Neural cell (in vitro differentiated cells): Measurements from ENCODE around the gene NHSL2. TPM values are rescaled to one million over a fixed set of nuclear protein-coding genes. Genes with fewer than 3 reads are reported as not detected.

Experiments
- H2AFZ ChIP-seq: fragments of 200-600, 300-800 bp; sonication (generic), shearing (Covaris generic); 2 replicates; pipeline ENCODE4 v1.6.0; 2014; ENCODE audit warnings: low read depth, mild to moderate bottlenecking, antibody characterized with exemption, low read length, moderate library complexity
- H3F3A ChIP-seq: fragments of 200-600 bp; shearing (Covaris generic); 2 replicates; pipeline ENCODE4 v1.6.1; 2016; ENCODE audit warnings: mild to moderate bottlenecking, moderate library complexity, mixed read lengths, antibody characterized with exemption, low read length; ENCODE audit not compliant: insufficient read depth, poor library complexity, severe bottlenecking
- H3K27ac ChIP-seq: fragments of 200-600, 300-800 bp; sonication (generic), shearing (Covaris generic); 2 replicates; pipeline ENCODE4 v1.5.1; 2014; ENCODE audit warnings: mild to moderate bottlenecking, low read length, moderate library complexity
- H3K27me3 ChIP-seq: fragments of 300-800, 200-600 bp; sonication (generic), shearing (Covaris generic); 2 replicates; pipeline ENCODE4 v1.6.0; 2014; ENCODE audit warnings: mild to moderate bottlenecking, low read depth, low read length, moderate library complexity; ENCODE audit not compliant: insufficient read depth
- H3K36me3 ChIP-seq: fragments of 300-800, 200-600 bp; sonication (generic), shearing (Covaris generic); 2 replicates; pipeline ENCODE4 v1.5.1; 2014; ENCODE audit warnings: mild to moderate bottlenecking, antibody characterized with exemption, low read length, moderate library complexity; ENCODE audit not compliant: insufficient read depth
- H3K4me2 ChIP-seq: fragments of 300-800, 200-600 bp; sonication (generic), shearing (Covaris generic); 2 replicates; pipeline ENCODE4 v1.6.0; 2014; ENCODE audit warnings: mild to moderate bottlenecking, low read length
- H3K4me3 ChIP-seq: fragments of 300-800, 200-600 bp; sonication (generic), shearing (Covaris generic); 2 replicates; pipeline ENCODE4 v1.5.1; 2014; ENCODE audit warnings: mild to moderate bottlenecking, low read length, moderate library complexity
- H3K79me2 ChIP-seq: fragments of 200-600 bp; shearing (Covaris generic); replicated peaks from 2 replicates; pipeline ENCODE4 v1.6.0; 2014; ENCODE audit warnings: mild to moderate bottlenecking, low read length, moderate library complexity; ENCODE audit not compliant: insufficient read depth
- H3K9ac ChIP-seq: fragments of 300-800, 200-600 bp; sonication (generic), shearing (Covaris generic); 2 replicates; pipeline ENCODE4 v1.6.1; 2016; ENCODE audit warnings: mild to moderate bottlenecking, low read length, mixed read lengths
- H3K9me2 ChIP-seq: fragments of 200-600 bp; shearing (Covaris generic); 2 replicates; pipeline ENCODE4 v1.6.1; 2016; ENCODE audit warnings: mild to moderate bottlenecking, low read length, mixed read lengths; ENCODE audit not compliant: insufficient read depth
- H3K9me3 ChIP-seq: fragments of 200-600, 300-800 bp; sonication (generic), shearing (Covaris generic); 2 replicates; pipeline ENCODE4 v1.6.1; 2016; ENCODE audit warnings: mild to moderate bottlenecking, mixed run types, low read length, moderate library complexity, mixed read lengths
- H4K20me1 ChIP-seq: fragments of 200-600 bp; shearing (Covaris generic); 2 replicates; pipeline ENCODE4 v1.6.1; 2016; ENCODE audit warnings: mild to moderate bottlenecking, mixed run types; ENCODE audit not compliant: insufficient read depth
- CTCF ChIP-seq: fragments of 450-650 bp; IDR thresholded peaks from 2 replicates; pipeline ENCODE4 v1.5.1; 2014; ENCODE audit warnings: antibody characterized with exemption, mild to moderate bottlenecking, moderate library complexity; ENCODE audit not compliant: poor library complexity, severe bottlenecking
- EP300 ChIP-seq: fragments of 450-650 bp; conservative IDR thresholded peaks from 2 replicates; pipeline ENCODE4 v1.6.1; 2014; ENCODE audit warnings: antibody characterized with exemption, mild to moderate bottlenecking, moderate library complexity; ENCODE audit not compliant: poor library complexity, severe bottlenecking
- EZH2 ChIP-seq: fragments of 200-600, 300-800 bp; shearing (Covaris generic), sonication (generic); IDR thresholded peaks from 2 replicates; pipeline ENCODE4 v1.6.1; 2014; ENCODE audit warnings: antibody characterized with exemption, low read length, borderline replicate concordance, mild to moderate bottlenecking; ENCODE audit not compliant: insufficient read depth, poor library complexity, severe bottlenecking
- MXI1 ChIP-seq: fragments of 450-650 bp; conservative IDR thresholded peaks from 2 replicates; pipeline ENCODE4 v1.6.1; 2014; ENCODE audit warnings: antibody characterized with exemption, mild to moderate bottlenecking; ENCODE audit not compliant: poor library complexity, severe bottlenecking
- POLR2AphosphoS5 ChIP-seq: IDR thresholded peaks from 2 replicates; pipeline ENCODE4 v1.6.1; 2012
- RAD21 ChIP-seq: fragments of 450-650 bp; conservative IDR thresholded peaks from 2 replicates; pipeline ENCODE4 v1.6.1; 2014; ENCODE audit warnings: antibody characterized with exemption, mild to moderate bottlenecking, moderate library complexity
- REST ChIP-seq: IDR thresholded peaks from 2 replicates; pipeline ENCODE4 v1.6.1; 2012; ENCODE audit warnings: borderline replicate concordance
- SMC3 ChIP-seq: fragments of 450-650 bp; conservative IDR thresholded peaks from 2 replicates; pipeline ENCODE4 v1.6.1; 2014; ENCODE audit warnings: antibody characterized with exemption, mild to moderate bottlenecking, moderate library complexity; ENCODE audit not compliant: poor library complexity
- TAF1 ChIP-seq: IDR thresholded peaks from 2 replicates; pipeline ENCODE4 v1.6.1; 2012; ENCODE audit warnings: low read depth
- polyA plus RNA-seq: library from polyadenylated mRNA; depleted of rRNA; stranded (reverse); fragments of >200 nt; gene quantifications from 2 replicates; pipeline ENCODE4 v1.2.3, GENCODE V29; 2014

The NHSL2 gene
- polyA plus RNA-seq, 1 donor from 2014 or later, result 0.87 TPM

DNA sequence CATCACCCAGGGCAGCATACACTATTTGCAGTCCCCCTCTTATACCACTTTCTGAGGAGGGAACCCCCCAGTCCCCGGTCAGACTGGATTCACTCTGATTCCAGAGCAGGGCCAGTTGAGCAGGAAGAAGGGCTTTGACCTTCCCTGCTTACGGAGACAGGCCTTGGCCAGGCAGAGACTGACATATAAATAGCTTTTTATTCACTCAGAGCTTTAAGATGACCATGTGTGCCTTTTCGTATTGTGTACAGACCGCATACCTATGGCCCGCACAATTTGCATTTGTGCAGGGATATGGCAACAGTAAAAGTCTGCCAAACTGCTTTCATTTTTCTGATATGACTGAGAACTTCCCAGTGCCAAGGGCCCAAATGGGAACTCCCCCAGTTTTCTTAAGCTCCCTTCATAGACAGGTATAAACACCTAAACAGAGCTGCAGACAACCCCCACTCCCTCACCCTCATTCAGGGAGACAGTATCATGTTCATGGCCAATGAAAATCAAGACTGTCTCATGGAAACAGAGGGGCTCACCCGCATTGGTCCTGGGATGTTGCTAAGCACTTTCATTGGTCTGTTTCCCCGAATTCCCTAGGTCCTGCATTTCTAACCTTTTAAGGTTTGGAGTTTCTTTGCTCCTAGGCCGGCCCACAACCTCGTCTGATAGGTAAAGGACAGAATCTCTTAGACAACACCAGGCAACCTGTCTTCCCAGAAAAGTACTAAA, 135.1 kb downstream of the NHSL2 start:
- Histone ChIP-seq H3K27ac (peak overlapping the region; percentile 44), H3K27me3 (no peaks in the 10 kb centered on the region), H3K9ac (no peak overlapping the region), H3K36me3 (no peaks in the 10 kb centered on the region), H3K4me2 (no peak overlapping the region), H3K4me3 (no peak overlapping the region), H2AFZ (no peak overlapping the region), H3K9me2 (no peaks in the 10 kb centered on the region), H3K9me3 (no peaks in the 10 kb centered on the region), H4K20me1 (no peaks in the 10 kb centered on the region), H3F3A (no peaks in the 10 kb centered on the region), H3K79me2 (no peaks in the 10 kb centered on the region)
- TF ChIP-seq MXI1 (no peak), SMC3 (no peak), EZH2 (no peak), RAD21 (no peak), EP300 (no peak), POLR2AphosphoS5 (no peak), REST (no peak), TAF1 (no peak), CTCF (no peak)

DNA sequence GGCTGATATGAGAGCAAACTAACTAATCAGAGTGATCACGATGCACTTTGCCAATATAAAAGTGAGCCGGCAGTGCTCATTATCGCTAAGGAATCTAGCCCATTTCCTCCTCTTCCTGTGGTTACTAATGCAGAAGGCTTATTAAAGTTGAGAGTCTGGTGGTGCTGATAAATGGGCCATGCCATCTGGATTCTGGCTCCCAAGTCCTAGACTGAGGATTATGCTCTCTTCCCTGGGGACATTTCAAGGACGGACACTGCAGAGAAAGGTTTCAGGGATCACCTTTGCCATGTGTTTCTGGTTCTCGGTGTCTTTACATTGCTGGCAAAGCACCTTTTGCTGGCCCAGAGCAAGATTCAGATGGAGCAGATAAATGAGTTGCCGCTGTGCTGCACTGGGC, 135.8 kb downstream of the NHSL2 start:
- Histone ChIP-seq H3F3A (no peaks in the 10 kb centered on the region), H3K27ac (peak overlapping the region; percentile 44), H3K9me2 (no peaks in the 10 kb centered on the region), H2AFZ (no peak overlapping the region), H3K79me2 (no peaks in the 10 kb centered on the region), H4K20me1 (no peaks in the 10 kb centered on the region), H3K4me3 (no peak overlapping the region), H3K4me2 (no peak overlapping the region), H3K9me3 (no peaks in the 10 kb centered on the region), H3K36me3 (no peaks in the 10 kb centered on the region), H3K9ac (no peak overlapping the region), H3K27me3 (no peaks in the 10 kb centered on the region)
- TF ChIP-seq EZH2, result no peak
- no peak for TF ChIP-seq SMC3
- no peak for TF ChIP-seq MXI1
- no peak for TF ChIP-seq REST
- no peak for TF ChIP-seq POLR2AphosphoS5
- no peak for TF ChIP-seq RAD21
- no peak for TF ChIP-seq CTCF
- no peak for TF ChIP-seq TAF1
- no peak for TF ChIP-seq EP300
